OCI-LY1 (cell line): ENCODE data around the gene SV2B.

Experiments
- CTCF ChIP-seq: fragments of 200-600 bp; sonication (generic), shearing (Covaris generic); IDR thresholded peaks from 2 replicates; pipeline ENCODE4 v1.5.1; 2017; ENCODE audit warnings: mild to moderate bottlenecking, antibody characterized with exemption, low read length, moderate library complexity, mixed read lengths
- EZH2 ChIP-seq: fragments of 200-600 bp; sonication (generic), shearing (Covaris generic); IDR thresholded peaks from 2 replicates; pipeline ENCODE4 v1.8.0; 2017; ENCODE audit warnings: borderline replicate concordance, mixed run types, mild to moderate bottlenecking, antibody characterized with exemption, low read length, moderate library complexity, mixed read lengths

DNA sequence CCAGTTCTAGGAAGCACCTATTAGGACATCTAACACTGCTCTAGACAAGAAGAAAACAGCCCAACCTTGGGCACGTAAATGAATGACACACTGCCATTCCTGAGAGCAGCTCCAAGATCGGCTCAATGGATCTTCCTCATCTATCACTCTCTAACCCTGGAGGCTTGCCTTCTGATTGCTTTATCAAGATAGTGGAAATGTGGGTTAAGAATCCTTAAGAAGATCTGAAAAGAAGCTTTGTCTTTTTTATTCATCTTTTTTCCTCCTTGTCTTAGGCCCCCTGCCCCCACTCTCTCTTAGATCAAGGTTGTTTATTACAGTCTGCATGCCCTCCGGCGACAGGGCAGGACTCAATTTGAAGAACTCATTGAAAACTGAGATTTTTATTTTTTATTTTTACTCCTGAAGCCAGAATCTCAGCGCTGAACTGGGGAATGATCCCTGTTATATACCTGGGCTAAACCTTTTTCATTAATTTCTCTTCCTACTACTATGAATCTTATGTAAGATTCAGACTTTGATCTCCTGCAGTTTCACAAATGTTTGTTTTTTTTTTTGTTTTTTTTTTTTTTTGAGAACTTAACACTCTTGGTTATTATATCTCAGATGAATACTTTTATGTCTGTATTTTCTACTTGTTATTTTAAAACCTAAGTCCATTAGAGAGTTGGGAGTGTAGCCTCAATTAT lies 219.5 kb downstream of the SV2B start:
- TF ChIP-seq CTCF (no peak), EZH2 (no peak)
